ENCODE measurements around the gene HTR3D.
"Not testable (repeated sequence)": the region's sequence is repeated elsewhere in the genome, so short reads cannot be mapped to it uniquely, and the experiment has no call there.

The HTR3D gene

GRCh38 chr3:184071142-184071541, 39.6 kb downstream of the HTR3D start:
- DNase-seq: not testable (repeated sequence)

- no peak for DNase-seq
Measured at GRCh38 chr3:184073621-184074020, 42.1 kb downstream of the HTR3D start.

- DNase-seq: no peak
Measured at GRCh38 chr3:184075901-184076300, 44.4 kb downstream of the HTR3D start.

- no peak for DNase-seq
Measured at GRCh38 chr3:184077881-184078280, 46.3 kb downstream of the HTR3D start.

- DNase-seq: no peak
Measured at GRCh38 chr3:184078851-184079250, 47.3 kb downstream of the HTR3D start.

GRCh38 chr3:184081116-184081830, 49.7 kb downstream of the HTR3D start:
- DNase-seq: no peak

- DNase-seq: no peak
Measured at GRCh38 chr3:184082034-184082433, 50.5 kb downstream of the HTR3D start.

GRCh38 chr3:184082465-184082864, 50.9 kb downstream of the HTR3D start:
- no peak for DNase-seq

- DNase-seq: peak; percentile 5
Measured at GRCh38 chr3:184085389-184085852, 53.9 kb downstream of the HTR3D start.
